CD4-positive, alpha-beta T cell treated with Interleukin-2 at 100 ng/mL for 4 hours (primary cell): ENCODE results near the gene MSRB2.
A peak's percentile ranks its signal among the peaks of the same experiment; 100 is the strongest.
"Not testable (repeated sequence)": the region's sequence is repeated elsewhere in the genome, so short reads cannot be mapped to it uniquely, and the experiment has no call there.

Experiments
- DNase-seq: peaks from one replicate; pipeline ENCODE4 v3.0.0-alpha.2; 2020; ENCODE audit warnings: low spot score

Gene MSRB2

GRCh38 chr10:23095404-23095965, at the start of gene MSRB2:
MSRB2 (plus strand) TSS chr10:23095579; CDS start chr10:23095609, 30 bp downstream.
- DNase-seq = peak; percentile 77

- no peak for DNase-seq
Measured at GRCh38 chr10:23046027-23046426, 49.4 kb upstream of the MSRB2 start.

- DNase-seq = no peak
Measured at GRCh38 chr10:23047201-23048050, 48.0 kb upstream of the MSRB2 start.

- no peak for DNase-seq
Measured at GRCh38 chr10:23048191-23048590, 47.2 kb upstream of the MSRB2 start.

- DNase-seq = no peak
Measured at GRCh38 chr10:23051278-23051677, 44.1 kb upstream of the MSRB2 start.

- DNase-seq = no peak
Measured at GRCh38 chr10:23051855-23052331, 43.5 kb upstream of the MSRB2 start.

GRCh38 chr10:23053036-23053435, 42.3 kb upstream of the MSRB2 start:
- DNase-seq = no peak

- no peak for DNase-seq
Measured at GRCh38 chr10:23055424-23056185, 39.8 kb upstream of the MSRB2 start.

GRCh38 chr10:23056186-23056579, 39.2 kb upstream of the MSRB2 start:
- DNase-seq = no peak

GRCh38 chr10:23058366-23058765, 37.0 kb upstream of the MSRB2 start:
- DNase-seq = no peak

- DNase-seq = no peak
Measured at GRCh38 chr10:23060918-23061317, 34.5 kb upstream of the MSRB2 start.

- DNase-seq = no peak
Measured at GRCh38 chr10:23063045-23063972, 32.1 kb upstream of the MSRB2 start.

GRCh38 chr10:23063973-23064812, 31.2 kb upstream of the MSRB2 start:
- DNase-seq = no peak

- not testable (repeated sequence) for DNase-seq
Measured at GRCh38 chr10:23064813-23065114, 30.6 kb upstream of the MSRB2 start.

GRCh38 chr10:23065181-23065948, 30.0 kb upstream of the MSRB2 start:
- no peak for DNase-seq

- DNase-seq = no peak
Measured at GRCh38 chr10:23067337-23067736, 28.0 kb upstream of the MSRB2 start.

GRCh38 chr10:23067939-23068775, 27.2 kb upstream of the MSRB2 start:
- DNase-seq = peak; percentile 69

- no peak for DNase-seq
Measured at GRCh38 chr10:23069019-23069815, 26.2 kb upstream of the MSRB2 start.
